Hematopoietic multipotent progenitor cell treated with erythropoietin and hydrocortisone succinate and interleukin-3 and kit ligand, for 15 days (in vitro differentiated cells): ENCODE data around the gene IQCH.
"Not testable (repeated sequence)": the region's sequence is repeated elsewhere in the genome, so short reads cannot be mapped to it uniquely, and the experiment has no call there.

Experiments
- DNase-seq: peaks from one replicate; pipeline ENCODE4 v3.0.0-alpha.2; 2015; ENCODE audit warnings: low spot score

Gene IQCH

GRCh38 chr15:67396114-67396513 lies 141.5 kb downstream of the IQCH start:
- no peak for DNase-seq

GRCh38 chr15:67397139-67397538 lies 142.6 kb downstream of the IQCH start:
- DNase-seq = no peak

GRCh38 chr15:67399925-67400324 lies 145.3 kb downstream of the IQCH start:
- DNase-seq = no peak

GRCh38 chr15:67400890-67401289 lies 146.3 kb downstream of the IQCH start:
- no peak for DNase-seq

DNA sequence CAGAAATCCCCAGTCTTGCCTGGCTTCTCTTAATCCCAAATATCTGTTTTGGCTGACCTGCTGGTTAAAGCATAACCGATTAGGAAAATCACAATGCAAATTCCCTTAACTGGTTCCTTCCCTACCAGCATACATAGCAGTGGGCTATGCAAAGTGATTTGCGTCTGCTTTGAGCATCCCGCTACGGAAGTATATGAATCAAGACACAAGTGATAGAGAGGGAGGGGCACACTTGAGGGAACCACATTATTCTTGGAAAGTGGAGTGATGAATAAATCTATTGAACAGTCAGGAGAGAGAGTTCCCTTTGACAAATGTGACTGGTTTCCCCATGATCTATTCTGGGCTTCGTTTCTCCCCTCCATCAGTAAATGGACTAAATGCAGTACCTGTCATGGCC lies 146.8 kb downstream of the IQCH start:
- no peak for DNase-seq

DNA sequence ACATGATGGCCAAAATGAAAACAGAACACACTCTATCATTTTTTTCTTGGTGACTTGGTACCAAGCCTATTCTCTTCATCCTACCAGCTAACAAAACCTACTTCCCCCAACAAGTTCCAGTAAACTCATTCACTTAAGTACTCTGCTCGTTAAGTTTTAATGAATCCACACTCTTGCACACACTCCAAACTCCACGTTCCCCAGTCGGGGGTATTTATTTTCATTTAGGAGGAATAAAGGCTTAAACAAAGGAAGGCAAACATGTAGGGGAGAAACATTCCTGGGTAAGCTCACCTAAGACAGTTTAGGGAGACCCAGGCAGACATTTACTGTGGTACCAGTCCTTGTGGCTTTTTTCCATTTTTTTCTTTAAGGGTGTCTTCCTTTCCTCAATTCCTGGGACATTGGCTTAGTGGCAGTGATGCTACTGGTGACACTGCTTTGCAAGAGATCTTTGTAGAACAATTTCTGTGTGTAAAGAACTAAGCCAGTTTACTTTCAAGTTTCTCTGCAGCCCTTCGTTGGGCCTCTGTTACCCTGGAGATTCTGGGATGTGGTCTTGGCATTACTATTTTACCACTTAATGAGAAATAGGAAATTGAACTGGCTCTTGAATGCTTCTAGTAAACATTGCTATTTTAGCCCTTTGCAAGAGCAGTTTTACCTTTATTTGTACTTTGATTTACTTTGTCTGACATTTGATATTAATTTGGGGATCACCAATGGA lies 149.0 kb downstream of the IQCH start:
- no peak for DNase-seq

DNA sequence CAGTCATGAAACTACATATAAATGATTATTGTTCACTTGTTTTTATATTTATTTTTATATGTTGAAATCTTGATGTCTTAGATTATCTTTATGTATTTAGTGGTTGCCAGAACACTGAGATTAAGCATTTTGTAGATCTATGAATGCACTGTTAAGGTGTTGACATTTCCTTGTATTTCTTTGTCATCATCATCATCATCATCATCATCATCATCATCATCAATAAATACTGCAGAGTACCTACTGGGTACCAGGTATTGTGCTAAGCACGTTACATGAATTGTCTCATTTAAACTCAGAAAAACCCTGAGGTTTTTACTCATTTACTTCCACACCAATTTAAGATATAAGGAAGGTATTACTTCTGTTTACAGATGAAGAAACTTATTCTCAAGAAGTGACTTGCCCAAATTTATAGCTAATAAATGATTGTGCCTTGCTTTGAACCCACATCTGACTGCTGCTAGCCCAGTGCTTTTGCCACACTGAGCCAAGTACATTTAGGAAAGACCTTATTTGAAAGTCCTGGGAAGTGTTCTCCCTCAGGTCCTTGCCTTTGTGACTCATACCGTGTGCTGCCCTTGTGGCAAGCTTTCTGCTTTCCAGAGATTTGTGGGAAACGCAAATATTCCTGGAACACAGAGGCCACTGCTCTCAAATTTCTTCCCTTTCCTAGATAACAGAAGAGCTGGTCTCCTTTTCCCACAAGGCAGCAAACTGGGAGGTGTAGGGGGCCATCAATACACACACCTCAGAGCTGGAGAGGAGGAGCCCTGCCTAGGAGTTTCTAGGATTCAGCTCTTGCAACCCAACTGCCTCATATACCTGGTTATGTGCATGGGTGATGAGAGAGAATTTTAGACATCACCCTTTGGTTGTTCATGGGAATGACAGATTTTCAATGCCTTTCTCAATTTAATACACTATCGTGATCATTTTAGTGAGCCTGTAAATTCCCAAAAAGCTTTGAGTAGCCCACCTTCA lies 150.9 kb downstream of the IQCH start:
- no peak for DNase-seq

- DNase-seq = no peak
These were observed 151.8 kb downstream of the IQCH start for GRCh38 chr15:67406257-67406861.

DNA sequence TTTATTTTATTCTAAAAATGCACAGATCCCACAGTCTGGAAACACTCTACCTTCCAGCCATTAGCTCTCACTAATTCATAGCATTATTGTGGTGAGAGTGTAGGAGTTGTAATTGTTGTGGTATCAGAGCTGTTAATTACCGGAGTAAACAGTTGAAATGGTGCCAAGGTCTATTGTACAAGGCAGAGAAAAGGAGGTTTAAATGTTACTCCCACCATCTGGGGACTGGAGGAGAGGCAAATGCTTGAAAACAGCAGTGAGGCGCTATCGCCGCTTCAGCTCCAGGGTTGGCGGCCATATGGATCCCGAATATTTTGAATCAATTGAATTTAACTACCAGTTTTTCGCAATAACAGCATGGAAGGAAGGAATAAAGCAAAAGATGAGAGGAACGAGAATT lies 153.2 kb downstream of the IQCH start:
- no peak for DNase-seq

DNA sequence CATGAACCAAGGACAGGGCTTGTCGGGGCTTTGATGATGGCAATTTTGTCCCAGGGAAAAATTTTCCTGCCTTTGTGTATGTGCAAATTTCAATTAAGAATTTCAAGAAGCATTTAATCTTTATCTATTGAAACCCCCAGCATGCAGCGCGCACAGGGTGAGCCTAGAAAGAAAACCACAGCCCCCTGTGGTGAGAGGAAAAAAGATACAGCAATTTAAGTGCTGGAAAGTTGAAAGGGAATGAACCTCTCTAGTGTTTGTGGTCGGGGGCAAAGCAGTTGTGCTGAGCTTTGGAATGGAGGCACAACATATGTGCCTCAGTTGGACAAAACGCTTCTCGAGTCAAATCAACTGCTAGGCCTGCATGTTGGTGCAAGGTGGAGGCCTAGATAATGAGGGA lies 154.6 kb downstream of the IQCH start:
- no peak for DNase-seq

DNA sequence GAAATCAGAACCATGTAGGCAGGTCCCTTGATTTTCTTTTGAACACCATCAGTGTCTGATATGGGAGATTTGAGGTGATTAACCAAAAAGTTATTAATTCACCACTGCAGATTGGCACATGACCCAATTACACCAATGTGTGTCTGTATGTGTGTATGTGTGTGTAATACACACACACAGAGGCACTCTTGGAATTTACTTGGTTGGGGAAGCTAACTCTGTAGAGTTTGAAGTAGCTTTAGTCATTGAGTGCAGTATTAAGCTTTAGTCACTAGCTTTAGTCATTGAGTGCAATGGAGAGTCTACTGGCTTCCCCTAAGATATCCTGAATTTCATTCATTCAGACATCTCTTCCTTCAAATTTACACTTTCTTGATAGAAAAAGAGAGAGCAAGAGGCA lies 156.9 kb downstream of the IQCH start:
- DNase-seq = no peak

- DNase-seq = no peak
These were observed 159.3 kb downstream of the IQCH start for GRCh38 chr15:67413770-67414390.

- DNase-seq = no peak
These were observed 160.6 kb downstream of the IQCH start for GRCh38 chr15:67415181-67415580.

DNA sequence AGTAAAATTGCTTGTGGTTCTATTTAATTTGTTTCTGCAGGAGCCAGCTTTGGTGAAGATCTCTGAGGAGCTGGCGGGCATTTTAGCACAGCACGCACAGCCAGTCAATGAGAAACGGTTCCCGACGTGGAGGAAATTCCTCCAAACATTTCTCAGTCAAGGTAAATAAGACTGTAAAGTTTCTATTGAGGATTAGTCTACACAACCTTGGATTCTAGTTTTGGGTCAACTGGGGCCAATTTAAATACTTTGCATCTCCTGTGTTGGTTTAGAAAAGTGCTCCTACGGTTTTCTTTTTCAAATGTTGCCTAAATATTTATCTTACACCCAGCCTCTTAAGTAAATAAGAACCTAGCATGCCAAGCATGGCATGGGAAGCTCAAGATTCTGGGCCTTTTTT lies 162.3 kb downstream of the IQCH start:
- DNase-seq = no peak

DNA sequence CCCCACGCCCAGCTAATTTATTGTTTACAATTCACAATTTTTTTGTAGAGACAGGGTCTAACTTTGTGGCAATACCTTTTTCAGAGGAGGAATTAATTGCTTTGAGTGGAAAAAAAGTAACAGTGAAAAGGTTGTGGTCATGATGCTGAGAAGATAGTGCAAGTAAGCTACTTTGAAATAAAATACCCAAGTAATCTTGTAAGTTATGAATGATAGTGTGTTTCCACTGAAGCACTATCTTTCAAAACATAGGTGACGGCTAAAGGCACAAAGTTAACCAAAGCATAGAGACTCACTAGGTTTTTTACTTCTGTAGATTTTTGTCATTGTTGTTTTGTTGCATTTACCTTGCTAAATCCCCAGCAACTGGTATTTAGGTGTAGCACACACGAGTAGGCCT lies 165.1 kb downstream of the IQCH start:
- no peak for DNase-seq

GRCh38 chr15:67420137-67420536 lies 165.6 kb downstream of the IQCH start:
- no peak for DNase-seq

DNA sequence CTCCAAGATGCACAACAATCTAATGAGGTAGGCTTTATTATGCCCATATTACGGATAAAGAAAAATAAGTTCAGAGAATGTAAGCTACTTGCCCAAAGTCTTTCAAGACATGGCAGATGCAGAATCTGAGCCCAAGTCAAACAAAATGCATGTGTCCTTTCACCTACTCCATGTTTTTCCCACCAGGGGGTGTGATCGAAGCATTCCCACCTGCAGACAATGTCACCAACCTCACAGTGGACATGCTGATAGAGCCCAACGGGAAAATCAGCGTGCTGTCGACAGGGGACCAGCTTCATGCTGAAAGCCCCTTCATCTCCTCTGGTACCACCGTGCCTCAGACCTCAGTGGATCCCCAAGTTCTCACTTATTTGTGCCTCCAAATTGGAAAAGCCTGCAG lies 166.5 kb downstream of the IQCH start:
- no peak for DNase-seq

GRCh38 chr15:67422296-67422695 lies 167.7 kb downstream of the IQCH start:
- no peak for DNase-seq

DNA sequence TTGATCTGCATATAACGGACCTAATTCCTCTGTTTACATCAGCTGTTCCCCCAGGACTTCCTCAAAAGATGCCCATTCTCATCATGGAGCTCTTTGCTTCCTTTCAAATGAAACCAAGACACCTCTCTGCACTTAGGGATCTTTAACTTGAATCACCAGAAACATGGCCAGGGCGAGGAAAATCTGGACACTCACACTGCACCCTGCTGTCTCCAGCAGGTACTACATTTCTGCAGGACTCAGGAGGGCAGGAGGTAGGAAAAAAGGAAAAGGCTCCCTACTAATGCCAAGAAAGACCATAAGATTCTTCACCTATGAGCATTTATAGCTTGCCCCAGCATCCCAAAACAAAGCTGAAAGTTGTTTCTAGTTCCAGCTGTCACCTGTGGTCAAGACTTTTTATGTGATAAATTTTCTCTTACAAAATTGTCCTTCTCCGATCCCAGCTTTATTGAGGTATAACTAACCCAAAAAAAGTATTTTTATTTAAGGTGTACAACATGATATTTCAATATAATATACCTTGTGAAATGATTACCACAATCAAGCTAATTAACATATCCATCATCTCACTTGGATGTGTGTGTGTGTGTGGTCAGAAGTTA lies 179.0 kb downstream of the IQCH start:
- DNase-seq = peak; percentile 10

GRCh38 chr15:67436351-67437250 lies 182.0 kb downstream of the IQCH start:
- DNase-seq = not testable (repeated sequence)

DNA sequence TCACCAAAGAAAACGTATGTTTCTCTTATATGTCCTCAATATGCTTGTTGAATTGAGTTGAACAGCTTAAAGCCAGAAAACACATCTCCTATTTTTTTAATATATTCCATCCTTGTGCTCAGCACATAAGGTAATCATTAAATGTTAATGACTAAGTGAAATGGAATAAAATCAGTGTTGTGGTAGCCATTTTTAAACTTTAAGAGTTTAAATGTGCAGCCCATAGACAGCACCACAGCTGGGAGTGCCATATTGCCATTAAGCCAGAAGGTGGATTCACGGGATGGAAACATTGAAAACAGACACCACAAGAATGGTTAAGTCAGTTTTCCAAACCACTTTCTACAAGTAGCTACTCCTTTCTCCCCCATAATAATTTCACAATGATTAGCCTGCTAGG lies 189.5 kb downstream of the IQCH start:
- no peak for DNase-seq
